GM15510 (cell line): ENCODE measurements around the gene LRRC4C.

Experiments used
- POLR2A ChIP-seq: IDR thresholded peaks from 3 replicates; pipeline ENCODE4 v1.6.1; 2011; ENCODE audit warnings: borderline replicate concordance; ENCODE audit not compliant: insufficient read length; ENCODE audit errors: extremely low read depth

LRRC4C gene

GRCh38 chr11:41003339-41004282 lies 455.8 kb downstream of the LRRC4C start:
- TF ChIP-seq POLR2A: no peak

GRCh38 chr11:40998920-40999319 lies 460.5 kb downstream of the LRRC4C start:
- TF ChIP-seq POLR2A: no peak

GRCh38 chr11:40987776-40988435 lies 471.5 kb downstream of the LRRC4C start:
- no peak for TF ChIP-seq POLR2A

DNA sequence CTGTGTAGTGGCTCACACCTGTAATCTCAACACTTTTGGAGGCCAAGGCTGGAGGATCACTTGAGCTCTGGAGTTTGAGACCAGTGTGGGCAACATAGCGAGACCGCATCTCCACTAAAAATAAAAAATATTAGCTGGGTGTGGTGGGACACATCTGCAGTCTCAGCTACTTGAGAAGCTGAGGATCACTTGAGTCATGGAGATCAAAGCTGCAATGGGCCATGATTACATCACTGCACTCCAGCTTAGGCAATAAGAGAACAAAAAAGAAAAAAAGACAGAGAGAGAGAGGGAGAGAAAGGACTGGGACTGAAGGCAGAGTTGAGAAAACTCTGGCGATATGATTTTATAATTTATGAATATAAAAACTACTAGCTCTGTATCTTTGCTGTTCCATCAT lies 473.1 kb downstream of the LRRC4C start:
- TF ChIP-seq POLR2A: no peak

- no peak for TF ChIP-seq POLR2A
Measured at GRCh38 chr11:40975076-40975475, 484.4 kb downstream of the LRRC4C start.

DNA sequence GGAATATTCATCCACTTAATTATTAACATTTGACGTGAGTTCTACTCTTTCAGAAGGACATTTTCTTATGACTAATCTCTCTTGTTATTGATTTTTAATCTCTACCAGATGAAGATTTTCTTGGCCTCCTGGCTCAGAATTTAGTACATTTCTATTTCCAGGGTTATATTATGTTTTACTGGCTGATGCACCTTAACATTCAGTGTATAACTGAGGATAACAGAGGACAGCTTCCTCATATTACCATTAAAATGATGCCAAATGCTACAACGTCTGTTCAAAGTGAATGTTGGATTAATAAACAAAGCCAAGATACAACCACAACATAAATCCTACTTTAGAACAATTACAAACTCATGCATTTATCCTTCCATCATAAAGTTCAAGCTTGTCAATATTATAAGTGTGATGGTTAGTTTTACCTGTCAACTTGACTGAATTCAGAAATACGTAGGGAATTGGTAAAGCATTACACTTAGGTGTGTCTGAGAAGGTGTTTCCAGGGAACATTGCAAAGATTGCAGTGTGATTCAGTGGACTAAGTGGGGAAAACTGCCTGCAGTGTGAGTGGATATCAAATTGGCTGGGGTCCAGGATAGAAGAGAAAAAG lies 485.2 kb downstream of the LRRC4C start:
- no peak for TF ChIP-seq POLR2A

DNA sequence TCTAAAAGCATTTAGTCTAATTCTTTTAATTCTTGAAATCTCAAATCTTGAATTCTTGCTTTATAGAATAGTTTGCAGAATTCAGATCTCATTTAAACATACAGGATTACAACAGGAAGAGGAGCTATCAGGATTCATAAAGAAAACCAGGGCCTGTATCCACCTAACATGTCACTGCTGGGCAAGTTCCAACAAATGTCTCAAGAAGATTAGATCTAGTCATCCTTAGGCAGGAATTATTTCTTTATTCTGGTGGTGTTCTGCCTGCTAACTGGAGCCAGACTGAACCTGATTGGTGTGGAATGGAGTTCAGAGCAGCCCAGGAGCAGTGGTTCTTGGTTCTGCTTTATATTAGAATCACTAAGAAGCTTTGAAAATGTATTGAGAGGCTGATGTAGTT lies 500.7 kb downstream of the LRRC4C start:
- TF ChIP-seq POLR2A: no peak

GRCh38 chr11:40952479-40952878 lies 507.0 kb downstream of the LRRC4C start:
- no peak for TF ChIP-seq POLR2A

- TF ChIP-seq POLR2A: no peak
Measured at GRCh38 chr11:40938002-40938401, 521.5 kb downstream of the LRRC4C start.

- no peak for TF ChIP-seq POLR2A
Measured at GRCh38 chr11:40924915-40925314, 534.5 kb downstream of the LRRC4C start.

GRCh38 chr11:40921246-40921645 lies 538.2 kb downstream of the LRRC4C start:
- TF ChIP-seq POLR2A: no peak

DNA sequence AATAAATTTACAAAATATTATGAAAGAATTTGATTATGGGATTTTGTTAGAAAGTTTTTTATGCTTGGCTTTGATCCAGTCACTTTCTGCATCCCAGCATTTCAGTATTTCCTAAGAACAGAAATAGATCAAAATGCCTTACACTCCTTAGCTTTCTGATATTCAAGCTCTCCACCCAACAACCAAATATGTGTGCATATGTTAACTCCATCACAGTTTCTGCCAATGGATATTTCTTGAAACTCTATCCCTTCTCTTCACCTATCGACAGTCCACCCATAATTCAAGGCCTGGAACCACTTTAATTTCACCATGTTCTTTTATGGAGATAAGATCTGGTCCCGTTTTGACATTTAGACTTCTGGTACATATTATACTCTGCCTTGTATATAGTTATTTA lies 565.0 kb downstream of the LRRC4C start:
- no peak for TF ChIP-seq POLR2A

GRCh38 chr11:40885250-40885954 lies 574.0 kb downstream of the LRRC4C start:
- TF ChIP-seq POLR2A: no peak

DNA sequence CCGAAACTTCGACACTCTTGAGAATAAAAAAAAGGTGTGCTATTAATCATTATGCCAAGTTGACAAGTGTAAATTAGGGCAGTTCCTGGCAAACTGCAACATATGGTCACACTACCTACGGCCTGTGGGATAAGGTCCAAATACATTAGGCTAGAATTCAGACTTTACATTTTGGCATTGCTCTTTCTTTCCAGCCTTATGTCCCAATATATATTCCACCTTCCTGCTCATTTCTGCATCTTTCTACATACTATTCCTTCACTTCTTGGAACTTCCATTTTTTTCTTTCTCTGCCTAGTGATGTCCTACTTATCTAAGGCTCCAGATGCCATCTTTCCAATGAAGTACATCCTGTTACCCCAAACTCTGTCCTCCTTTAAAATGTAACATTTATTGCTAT lies 577.2 kb downstream of the LRRC4C start:
- TF ChIP-seq POLR2A: no peak

GRCh38 chr11:40879911-40880310 lies 579.5 kb downstream of the LRRC4C start:
- no peak for TF ChIP-seq POLR2A
